ENCODE measurements around the gene OR13C3.

DNA sequence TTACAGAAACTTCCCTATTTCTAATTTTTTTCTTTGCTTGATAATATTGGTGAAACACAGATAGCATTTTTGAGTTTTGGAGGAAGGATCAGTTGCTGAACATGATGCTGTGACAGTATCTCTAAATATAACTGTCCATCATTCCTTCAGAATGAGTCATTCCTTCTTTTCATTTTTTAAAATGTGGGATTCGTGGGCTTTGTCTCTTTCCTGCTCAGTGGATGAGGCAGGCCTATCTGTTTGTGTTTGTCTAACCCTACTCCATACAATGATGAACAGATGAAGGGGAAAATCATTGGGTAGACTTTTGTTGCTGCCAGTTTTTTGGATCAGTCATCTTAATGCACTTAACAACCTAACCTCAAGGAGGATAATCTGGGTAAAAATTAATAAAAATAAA lies 16.6 kb upstream of the OR13C3 start:
- no peak for TF ChIP-seq TCF4 (CRISPR knock-in tag; IDR thresholded peaks at IDR 0.05; ENCODE audit: borderline replicate concordance)
- TF ChIP-seq RARB (CRISPR knock-in tag; IDR thresholded peaks at IDR 0.05) = no peak
- TF ChIP-seq PPARA (CRISPR knock-in tag; IDR thresholded peaks at IDR 0.05; ENCODE audit: borderline replicate concordance) = no peak
- TF ChIP-seq ZNF8 (CRISPR knock-in tag; IDR thresholded peaks at IDR 0.05) = no peak
- TF ChIP-seq, protein P1, sequence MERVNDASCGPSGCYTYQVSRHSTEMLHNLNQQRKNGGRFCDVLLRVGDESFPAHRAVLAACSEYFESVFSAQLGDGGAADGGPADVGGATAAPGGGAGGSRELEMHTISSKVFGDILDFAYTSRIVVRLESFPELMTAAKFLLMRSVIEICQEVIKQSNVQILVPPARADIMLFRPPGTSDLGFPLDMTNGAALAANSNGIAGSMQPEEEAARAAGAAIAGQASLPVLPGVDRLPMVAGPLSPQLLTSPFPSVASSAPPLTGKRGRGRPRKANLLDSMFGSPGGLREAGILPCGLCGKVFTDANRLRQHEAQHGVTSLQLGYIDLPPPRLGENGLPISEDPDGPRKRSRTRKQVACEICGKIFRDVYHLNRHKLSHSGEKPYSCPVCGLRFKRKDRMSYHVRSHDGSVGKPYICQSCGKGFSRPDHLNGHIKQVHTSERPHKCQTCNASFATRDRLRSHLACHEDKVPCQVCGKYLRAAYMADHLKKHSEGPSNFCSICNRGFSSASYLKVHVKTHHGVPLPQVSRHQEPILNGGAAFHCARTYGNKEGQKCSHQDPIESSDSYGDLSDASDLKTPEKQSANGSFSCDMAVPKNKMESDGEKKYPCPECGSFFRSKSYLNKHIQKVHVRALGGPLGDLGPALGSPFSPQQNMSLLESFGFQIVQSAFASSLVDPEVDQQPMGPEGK (CRISPR knock-in tag; IDR thresholded peaks at IDR 0.05; ENCODE audit: borderline replicate concordance) = no peak
- no peak for TF ChIP-seq ZC3H10 (CRISPR knock-in tag; IDR thresholded peaks at IDR 0.05)
- no peak for TF ChIP-seq ZFP3 (CRISPR knock-in tag; IDR thresholded peaks at IDR 0.05)
- TF ChIP-seq SNAI2 (CRISPR knock-in tag; IDR thresholded peaks at IDR 0.05) = no peak
- TF ChIP-seq GLIS3 (CRISPR knock-in tag; IDR thresholded peaks at IDR 0.05) = no peak
- TF ChIP-seq, protein P2, sequence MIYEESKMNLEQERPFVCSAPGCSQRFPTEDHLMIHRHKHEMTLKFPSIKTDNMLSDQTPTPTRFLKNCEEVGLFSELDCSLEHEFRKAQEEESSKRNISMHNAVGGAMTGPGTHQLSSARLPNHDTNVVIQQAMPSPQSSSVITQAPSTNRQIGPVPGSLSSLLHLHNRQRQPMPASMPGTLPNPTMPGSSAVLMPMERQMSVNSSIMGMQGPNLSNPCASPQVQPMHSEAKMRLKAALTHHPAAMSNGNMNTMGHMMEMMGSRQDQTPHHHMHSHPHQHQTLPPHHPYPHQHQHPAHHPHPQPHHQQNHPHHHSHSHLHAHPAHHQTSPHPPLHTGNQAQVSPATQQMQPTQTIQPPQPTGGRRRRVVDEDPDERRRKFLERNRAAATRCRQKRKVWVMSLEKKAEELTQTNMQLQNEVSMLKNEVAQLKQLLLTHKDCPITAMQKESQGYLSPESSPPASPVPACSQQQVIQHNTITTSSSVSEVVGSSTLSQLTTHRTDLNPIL (CRISPR knock-in tag; IDR thresholded peaks at IDR 0.05; ENCODE audit: low read depth) = no peak
- TF ChIP-seq ISL1 (CRISPR knock-in tag; IDR thresholded peaks at IDR 0.05) = no peak
- no peak for TF ChIP-seq BACH2 (CRISPR knock-in tag; IDR thresholded peaks at IDR 0.05; ENCODE audit: borderline replicate concordance)

Measured in SK-N-SH treated with all-trans-retinoic acid at 6 μM for 48 hours (cell line).